HG03457 (cell line): ENCODE data around the gene TGFB3.
"Not testable (repeated sequence)": the region's sequence is repeated elsewhere in the genome, so short reads cannot be mapped to it uniquely, and the experiment has no call there.

ENCODE experiments used
- ATAC-seq: cut with Tn5 transposase; IDR thresholded peaks from one replicate; pipeline ENCODE4 v1.9.1; 2021; ENCODE audit warnings: moderate number of reproducible peaks; ENCODE audit not compliant: unreplicated experiment

The TGFB3 gene

DNA sequence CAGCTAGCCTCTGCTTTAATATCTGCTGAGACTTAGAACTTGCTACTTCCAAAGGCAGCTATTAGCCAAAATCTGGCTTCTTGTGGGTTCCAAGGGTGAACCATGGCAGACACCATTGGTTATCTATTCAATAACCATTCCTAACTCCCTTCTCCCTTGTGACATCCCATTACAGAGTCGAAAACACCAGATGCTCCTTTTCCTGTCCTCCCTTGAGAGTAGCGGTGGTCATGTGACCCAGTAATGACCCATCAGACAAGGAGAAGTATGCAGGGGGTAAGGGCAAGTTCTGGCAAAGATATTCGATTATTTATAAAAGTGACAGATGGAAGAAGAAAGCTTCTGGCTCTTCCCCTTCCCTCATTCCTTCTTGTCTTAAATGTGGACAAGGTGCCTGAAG, 20.1 kb downstream of the TGFB3 start:
- no peak for ATAC-seq

- no peak for ATAC-seq
Measured at GRCh38 chr14:75960231-75960630, 21.6 kb downstream of the TGFB3 start.

DNA sequence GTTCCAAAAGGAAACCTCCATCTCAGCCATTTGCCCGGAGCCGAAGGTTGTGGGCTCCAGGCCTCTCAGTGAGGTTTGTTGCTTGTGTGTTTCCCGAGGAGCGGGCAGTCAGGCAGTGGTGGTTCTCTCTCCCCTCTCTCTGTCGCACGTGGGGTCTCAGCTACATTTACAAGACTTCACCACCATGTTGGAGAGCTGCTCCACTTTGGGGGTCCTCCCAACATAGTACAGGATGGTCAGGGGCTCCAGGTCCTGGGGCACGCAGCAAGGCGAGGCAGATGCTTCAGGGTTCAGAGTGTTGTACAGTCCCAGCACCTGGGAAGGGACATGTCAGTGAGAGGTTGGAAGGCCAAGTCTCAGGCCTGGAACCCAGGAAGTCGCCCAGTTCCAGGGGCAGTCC, 22.8 kb downstream of the TGFB3 start:
- ATAC-seq = no peak

DNA sequence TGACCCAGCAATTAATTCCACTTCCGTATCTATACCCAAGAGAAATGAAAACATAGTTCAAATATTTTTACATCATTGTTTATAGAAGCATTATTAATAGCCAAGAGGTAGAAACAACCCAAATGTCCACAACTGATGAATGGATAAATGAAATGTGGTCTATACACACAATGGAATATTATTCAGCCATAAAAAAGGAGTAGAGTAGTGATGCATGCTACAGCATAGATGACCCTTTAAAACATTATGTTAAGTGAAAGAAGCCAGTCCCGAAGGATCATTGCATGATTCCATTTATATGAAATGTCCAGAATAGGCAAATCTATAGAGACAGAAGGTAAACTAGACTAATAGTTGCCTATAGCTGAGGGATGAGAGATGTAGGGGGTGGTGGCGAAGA, 29.3 kb downstream of the TGFB3 start:
- ATAC-seq = no peak

- ATAC-seq = no peak
Measured at GRCh38 chr14:75946785-75947184, 35.0 kb downstream of the TGFB3 start.

- ATAC-seq = no peak
Measured at GRCh38 chr14:75944607-75945241, 37.1 kb downstream of the TGFB3 start.

GRCh38 chr14:75941030-75941429, 40.8 kb downstream of the TGFB3 start:
- no peak for ATAC-seq

- ATAC-seq = no peak
Measured at GRCh38 chr14:75939200-75939599, 42.6 kb downstream of the TGFB3 start.

- no peak for ATAC-seq
Measured at GRCh38 chr14:75934998-75935628, 46.7 kb downstream of the TGFB3 start.

- ATAC-seq = no peak
Measured at GRCh38 chr14:75933712-75934296, 48.0 kb downstream of the TGFB3 start.

DNA sequence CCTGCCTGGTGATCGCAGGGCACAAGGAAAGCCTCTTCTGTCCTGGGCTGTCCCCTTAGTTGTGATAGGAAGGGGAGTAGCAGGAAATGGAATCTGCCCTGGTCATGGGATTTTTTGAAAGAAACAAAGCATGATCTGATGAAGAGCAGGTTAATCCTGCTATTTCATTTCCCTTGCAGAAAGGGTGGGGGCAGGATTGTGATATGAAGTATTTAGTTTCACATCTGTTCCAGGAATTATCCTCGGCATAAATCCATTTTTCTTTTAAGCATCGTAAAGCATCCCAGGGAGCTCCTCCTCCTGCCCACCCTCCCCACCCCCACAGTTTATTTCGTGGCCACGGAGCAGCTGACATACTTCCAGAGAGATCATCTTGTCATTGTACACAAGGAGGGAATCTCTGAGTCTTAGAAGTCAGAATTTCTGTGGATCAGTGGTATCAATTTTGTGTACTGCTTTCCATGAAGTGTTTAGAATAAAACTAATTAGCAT, 53.1 kb downstream of the TGFB3 start:
- no peak for ATAC-seq

DNA sequence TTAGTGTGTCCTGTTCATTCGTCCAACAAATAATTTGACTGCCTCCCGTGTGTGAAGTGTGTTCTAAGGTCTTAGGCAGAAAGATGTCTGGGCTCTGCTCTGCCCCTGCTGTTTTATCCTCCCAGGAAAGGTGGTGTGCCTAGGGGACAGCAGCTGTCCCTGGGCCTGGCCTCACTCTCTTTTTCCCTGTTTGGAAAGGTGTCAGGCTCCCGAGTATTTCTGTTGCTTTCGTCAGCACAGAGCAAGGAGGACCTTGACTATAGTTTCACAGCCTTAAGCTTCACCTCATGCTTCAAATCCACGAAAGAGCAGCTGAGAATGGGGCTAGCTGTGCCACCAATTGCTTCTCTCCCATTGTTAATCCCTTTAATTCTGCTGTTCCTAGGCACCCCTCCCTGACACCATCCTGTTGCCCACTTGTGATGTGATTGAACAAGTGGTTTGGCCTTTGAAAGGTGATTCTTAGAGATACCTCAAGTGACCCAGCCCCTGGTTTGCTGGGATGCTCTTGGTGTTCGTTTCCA, 54.2 kb downstream of the TGFB3 start:
- no peak for ATAC-seq

DNA sequence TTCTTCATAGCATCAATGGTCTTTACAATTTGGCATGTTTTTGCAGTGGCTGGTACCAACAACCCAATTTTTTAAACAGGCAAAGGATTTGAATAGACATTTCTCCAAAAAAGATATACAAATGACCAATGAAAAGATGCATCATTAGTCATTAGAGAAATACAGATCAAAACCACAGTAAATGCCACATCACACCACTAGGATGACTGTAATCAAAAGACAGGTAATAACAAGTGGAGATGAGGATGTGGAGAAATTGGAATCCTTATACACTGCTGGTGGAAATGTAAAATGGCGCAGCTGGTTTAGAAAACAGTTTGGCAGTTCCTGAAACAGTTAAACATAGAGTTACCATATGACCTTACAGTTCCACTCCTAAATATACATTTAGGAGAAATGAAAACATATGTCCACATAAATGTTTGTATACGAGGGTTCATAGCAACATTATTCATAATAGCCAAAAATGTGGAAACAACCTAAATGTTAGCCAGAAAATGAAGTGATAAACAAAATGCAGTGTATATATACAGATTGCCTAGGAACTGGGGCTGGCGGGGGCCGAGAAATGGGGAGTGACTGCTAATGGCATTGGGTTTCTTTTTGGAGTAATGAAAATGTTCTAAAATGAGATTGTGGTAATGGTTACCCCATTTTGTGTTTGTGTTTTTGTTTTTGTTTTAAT, 55.2 kb downstream of the TGFB3 start:
- ATAC-seq = no peak

GRCh38 chr14:75925141-75925840, 56.5 kb downstream of the TGFB3 start:
- ATAC-seq = not testable (repeated sequence)

GRCh38 chr14:75920421-75920820, 61.4 kb downstream of the TGFB3 start:
- ATAC-seq = not testable (repeated sequence)

GRCh38 chr14:75917946-75918335, 63.9 kb downstream of the TGFB3 start:
- no peak for ATAC-seq

- no peak for ATAC-seq
Measured at GRCh38 chr14:75917322-75917945, 64.4 kb downstream of the TGFB3 start.

DNA sequence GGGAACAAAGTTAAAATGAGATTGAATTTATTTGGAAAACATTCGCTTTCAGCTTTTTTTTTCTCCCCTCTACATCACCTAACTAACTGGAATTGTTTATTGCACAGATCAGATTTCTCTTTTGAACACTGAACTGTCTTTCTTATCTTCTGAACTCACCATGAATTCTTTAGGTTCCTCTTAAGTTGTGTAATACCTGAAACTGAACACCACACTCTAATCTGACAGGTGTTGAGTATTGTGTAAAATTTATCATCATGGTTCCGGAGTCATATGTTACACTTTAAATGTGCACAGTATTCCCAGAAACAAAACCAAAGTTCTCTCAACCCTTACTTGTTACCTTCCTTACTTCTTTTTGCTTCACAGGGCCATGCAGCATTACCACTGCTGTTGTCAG, 66.8 kb downstream of the TGFB3 start:
- no peak for ATAC-seq

GRCh38 chr14:75913183-75913582, 68.6 kb downstream of the TGFB3 start:
- no peak for ATAC-seq

- ATAC-seq = no peak
Measured at GRCh38 chr14:75911883-75912282, 69.9 kb downstream of the TGFB3 start.
